Immature natural killer cell (primary cell): ENCODE data around the gene LUZP2. TPM values are rescaled to one million over a fixed set of nuclear protein-coding genes. Genes with fewer than 3 reads are reported as not detected.

Source experiments
- DNase-seq, 3 donors: peaks; one replicate each; pipeline ENCODE4 v3.0.0; 2022; ENCODE audit warnings: mixed read lengths in 1 of 3
- H3K27ac Mint-ChIP-seq, 6 donors: one replicate each; pipeline ENCODE4 v1.8.0; 2020; ENCODE audit warnings: mixed read lengths in 6 of 6, mild to moderate bottlenecking in 5 of 6, inconsistent platforms in 4 of 6, moderate library complexity in 3 of 6
- H3K27me3 Mint-ChIP-seq, 3 donors: one replicate each; pipeline ENCODE4 v1.8.0; 2020 to 2021; ENCODE audit warnings: low read depth in 3 of 3, mild to moderate bottlenecking in 3 of 3, mixed read lengths in 3 of 3, moderate library complexity in 3 of 3, inconsistent platforms in 1 of 3
- H3K36me3 Mint-ChIP-seq, 3 donors: one replicate each; pipeline ENCODE4 v1.8.0; 2020; ENCODE audit warnings: mixed read lengths in 3 of 3, inconsistent platforms in 2 of 3, mild to moderate bottlenecking in 2 of 3
- H3K4me1 Mint-ChIP-seq, 2 donors: one replicate each; pipeline ENCODE4 v1.8.0; 2020; ENCODE audit warnings: inconsistent platforms in 2 of 2, mild to moderate bottlenecking in 2 of 2, mixed read lengths in 2 of 2, moderate library complexity in 1 of 2
- H3K4me3 Mint-ChIP-seq, 5 donors: one replicate each; pipeline ENCODE4 v1.8.0; 2020; ENCODE audit warnings: mild to moderate bottlenecking in 5 of 5, mixed read lengths in 5 of 5, inconsistent platforms in 3 of 5, moderate library complexity in 3 of 5
- H3K9me3 Mint-ChIP-seq, 6 donors: one replicate each; pipeline ENCODE4 v1.8.0; 2020; ENCODE audit warnings: mild to moderate bottlenecking in 6 of 6, mixed read lengths in 6 of 6, inconsistent platforms in 4 of 6, moderate library complexity in 3 of 6
- polyA plus RNA-seq, 3 donors: library from polyadenylated mRNA; unstranded; fragments of 300-500 nt; fragmentation: Illumina TruSeq; gene quantifications; one replicate each; pipeline ENCODE4 v1.2.3, GENCODE V29; 2021

LUZP2 gene
- polyA plus RNA-seq, 3 donors from 2014 or later, result not detected

GRCh38 chr11:24514219-24514594 lies 17.4 kb downstream of the LUZP2 start:
- no peak overlapping the region for H3K4me3 Mint-ChIP-seq
- no peaks in the 10 kb centered on the region for H3K36me3 Mint-ChIP-seq
- H3K27me3 Mint-ChIP-seq, result peaks cover 0 to 2% (median 0%) of the 10 kb centered on the region in 3 donors
- DNase-seq, result no peak
- H3K27ac Mint-ChIP-seq, result no peak overlapping the region
- H3K4me1 Mint-ChIP-seq, result no peaks in the 10 kb centered on the region
- peaks cover 0 to 3% (median 0%) of the 10 kb centered on the region in 6 donors for H3K9me3 Mint-ChIP-seq

DNA sequence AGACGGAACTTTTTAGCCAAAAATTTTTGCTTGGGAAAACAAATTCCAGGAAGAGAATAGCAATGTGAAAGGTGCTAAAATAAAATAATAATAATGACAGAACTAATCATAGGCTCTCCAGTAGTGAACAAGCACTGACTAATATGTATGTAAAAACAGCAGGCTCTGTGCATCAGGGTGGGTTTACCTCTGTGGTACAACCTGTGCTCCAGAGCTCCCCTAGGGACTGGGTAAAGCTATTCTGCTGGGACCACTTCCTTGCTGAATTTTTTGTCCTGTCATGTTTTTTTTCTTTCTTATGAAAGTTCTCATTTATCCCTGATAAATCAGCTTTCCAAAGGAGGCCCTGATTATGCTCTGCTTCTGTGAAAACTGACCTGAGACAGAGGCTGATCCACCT lies 18.8 kb downstream of the LUZP2 start:
- DNase-seq, result no peak
- Mint-ChIP-seq H3K4me3 (no peak overlapping the region), H3K9me3 (peaks cover 0 to 3% (median 0%) of the 10 kb centered on the region in 6 donors), H3K4me1 (no peaks in the 10 kb centered on the region), H3K27ac (no peak overlapping the region), H3K27me3 (peaks cover 0 to 2% (median 0%) of the 10 kb centered on the region in 3 donors), H3K36me3 (no peaks in the 10 kb centered on the region)

GRCh38 chr11:24516638-24517037 lies 19.8 kb downstream of the LUZP2 start:
- Mint-ChIP-seq H3K9me3 (peaks cover 0 to 3% (median 0%) of the 10 kb centered on the region in 6 donors), H3K27ac (no peak overlapping the region), H3K36me3 (no peaks in the 10 kb centered on the region), H3K27me3 (peaks cover 0 to 2% (median 0%) of the 10 kb centered on the region in 3 donors), H3K4me3 (no peak overlapping the region), H3K4me1 (no peaks in the 10 kb centered on the region)
- DNase-seq, result no peak

DNA sequence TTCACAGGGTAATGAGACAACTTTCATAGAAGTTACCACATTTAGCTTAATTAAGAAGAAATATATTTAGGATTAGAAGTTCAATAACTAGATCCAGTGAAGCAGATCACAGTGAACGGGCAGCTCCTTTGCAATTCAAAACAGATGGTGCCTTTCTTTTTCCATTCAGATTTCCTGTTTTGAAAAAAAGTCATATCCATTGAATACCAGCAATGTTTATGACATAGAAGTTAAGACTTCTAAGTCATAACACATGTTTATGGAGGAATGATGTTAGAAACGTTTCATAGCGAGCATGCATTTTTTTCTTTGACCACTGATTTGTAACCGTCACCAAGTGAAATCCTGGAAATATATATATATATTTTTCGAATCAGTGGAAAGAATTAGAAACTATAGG lies 24.7 kb downstream of the LUZP2 start:
- no peak overlapping the region for H3K27ac Mint-ChIP-seq
- H3K27me3 Mint-ChIP-seq, result no peaks in the 10 kb centered on the region
- H3K4me1 Mint-ChIP-seq, result no peaks in the 10 kb centered on the region
- no peaks in the 10 kb centered on the region for H3K36me3 Mint-ChIP-seq
- no peak for DNase-seq
- H3K9me3 Mint-ChIP-seq, result no peaks in the 10 kb centered on the region
- H3K4me3 Mint-ChIP-seq, result no peak overlapping the region

- Mint-ChIP-seq H3K27ac (no peak overlapping the region), H3K4me1 (no peaks in the 10 kb centered on the region), H3K9me3 (no peaks in the 10 kb centered on the region), H3K4me3 (no peak overlapping the region), H3K27me3 (peaks cover 0 to 2% (median 0%) of the 10 kb centered on the region in 3 donors), H3K36me3 (no peaks in the 10 kb centered on the region)
- DNase-seq, result no peak
Measured at GRCh38 chr11:24524156-24524555, 27.3 kb downstream of the LUZP2 start.

DNA sequence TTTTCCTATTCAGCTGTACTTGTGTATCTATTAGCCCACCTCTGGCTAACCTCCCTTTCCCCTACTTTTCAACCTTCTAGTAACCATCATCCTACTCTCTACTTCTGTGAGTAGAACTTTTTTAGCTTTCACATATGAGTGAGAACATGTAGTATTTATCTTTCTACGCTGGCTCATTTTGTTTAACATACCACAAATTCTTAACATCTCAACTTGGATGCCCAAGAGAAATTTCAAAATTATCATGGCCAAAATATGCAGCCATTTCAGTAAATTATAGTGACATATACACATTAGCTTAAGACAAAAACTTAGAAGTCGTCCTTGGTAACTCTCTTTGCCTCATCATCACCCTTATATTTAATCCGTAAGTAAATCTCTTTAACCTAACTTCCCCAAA lies 34.7 kb downstream of the LUZP2 start:
- Mint-ChIP-seq H3K27me3 (peaks cover 0 to 3% (median 0%) of the 10 kb centered on the region in 3 donors), H3K27ac (no peak overlapping the region), H3K36me3 (no peaks in the 10 kb centered on the region), H3K4me3 (no peak overlapping the region), H3K9me3 (peaks cover 0 to 5% (median 0%) of the 10 kb centered on the region in 6 donors), H3K4me1 (no peaks in the 10 kb centered on the region)
- DNase-seq, result no peak

DNA sequence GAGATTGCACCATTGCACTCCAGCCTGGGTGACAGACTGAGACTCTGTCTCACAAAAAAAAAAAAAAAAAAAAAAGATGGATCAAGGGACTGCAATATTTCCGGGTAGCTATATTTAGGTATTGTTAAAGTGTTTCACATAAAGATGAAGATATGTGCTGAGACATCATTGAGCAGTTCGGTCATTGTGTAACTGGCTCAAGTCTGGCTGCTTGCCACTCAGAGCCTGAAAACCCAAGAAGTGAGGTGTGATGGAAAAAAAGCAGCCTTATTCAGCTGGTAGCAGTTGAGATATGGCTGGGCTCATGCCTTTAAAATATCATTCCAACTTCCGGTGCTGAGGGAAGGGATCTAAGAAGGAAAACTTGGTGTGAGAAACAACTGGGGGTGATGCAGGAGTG lies 46.9 kb downstream of the LUZP2 start:
- no peak for DNase-seq
- peaks cover 0 to 16% (median 5%) of the 10 kb centered on the region in 6 donors for H3K9me3 Mint-ChIP-seq
- no peaks in the 10 kb centered on the region for H3K36me3 Mint-ChIP-seq
- no peak overlapping the region for H3K4me3 Mint-ChIP-seq
- H3K4me1 Mint-ChIP-seq, result no peaks in the 10 kb centered on the region
- H3K27me3 Mint-ChIP-seq, result peaks cover 0 to 1% (median 0%) of the 10 kb centered on the region in 3 donors
- no peak overlapping the region for H3K27ac Mint-ChIP-seq

GRCh38 chr11:24556693-24557092 lies 59.8 kb downstream of the LUZP2 start:
- H3K36me3 Mint-ChIP-seq, result no peaks in the 10 kb centered on the region
- no peaks in the 10 kb centered on the region for H3K27me3 Mint-ChIP-seq
- H3K4me3 Mint-ChIP-seq, result no peak overlapping the region
- no peaks in the 10 kb centered on the region for H3K4me1 Mint-ChIP-seq
- peaks cover 0 to 3% (median 0%) of the 10 kb centered on the region in 6 donors for H3K9me3 Mint-ChIP-seq
- no peak overlapping the region for H3K27ac Mint-ChIP-seq
- no peak for DNase-seq

DNA sequence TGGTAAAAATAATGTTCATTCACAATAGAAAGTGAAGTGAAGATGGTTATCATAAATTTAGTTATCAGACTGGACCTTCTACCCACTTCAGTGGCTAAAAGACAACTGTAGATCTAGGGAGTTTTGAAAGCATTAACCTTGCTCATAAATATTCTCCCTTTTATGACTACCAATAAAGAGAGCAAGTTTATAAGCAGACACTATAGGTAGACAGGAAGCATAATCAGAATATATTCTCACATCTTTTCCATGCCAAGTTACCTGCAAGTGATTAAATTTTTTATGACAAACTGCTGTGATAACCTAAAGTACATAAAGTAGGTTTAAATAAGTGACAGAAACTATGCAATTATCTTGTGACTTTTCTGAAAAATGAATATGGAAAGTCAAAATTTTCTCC lies 62.5 kb downstream of the LUZP2 start:
- Mint-ChIP-seq H3K36me3 (no peaks in the 10 kb centered on the region), H3K4me3 (no peak overlapping the region), H3K27ac (no peak overlapping the region), H3K4me1 (no peaks in the 10 kb centered on the region), H3K27me3 (no peaks in the 10 kb centered on the region), H3K9me3 (peaks cover 0 to 3% (median 0%) of the 10 kb centered on the region in 6 donors)
- no peak for DNase-seq

DNA sequence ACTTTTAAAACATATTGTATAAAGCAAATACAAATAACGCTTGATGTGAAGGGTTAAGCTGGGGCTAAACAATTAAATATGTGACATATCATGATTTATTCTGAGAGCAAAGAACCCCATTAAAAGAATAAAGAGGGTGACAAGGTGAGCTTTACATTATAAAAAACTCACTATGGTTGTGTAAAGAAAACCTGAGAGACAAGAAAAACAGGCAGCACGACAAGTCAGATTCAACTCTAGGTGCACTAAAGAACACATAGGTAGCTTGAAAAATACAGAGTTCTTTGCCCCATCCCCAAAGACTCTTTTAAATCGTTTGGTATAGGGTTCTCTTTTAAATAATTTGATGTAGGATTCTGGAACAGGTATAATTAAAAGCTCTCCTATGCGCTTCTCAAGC lies 63.5 kb downstream of the LUZP2 start:
- DNase-seq, result no peak
- H3K27ac Mint-ChIP-seq, result no peak overlapping the region
- H3K9me3 Mint-ChIP-seq, result peaks cover 0 to 3% (median 0%) of the 10 kb centered on the region in 6 donors
- H3K4me3 Mint-ChIP-seq, result no peak overlapping the region
- H3K27me3 Mint-ChIP-seq, result no peaks in the 10 kb centered on the region
- no peaks in the 10 kb centered on the region for H3K4me1 Mint-ChIP-seq
- H3K36me3 Mint-ChIP-seq, result no peaks in the 10 kb centered on the region

DNA sequence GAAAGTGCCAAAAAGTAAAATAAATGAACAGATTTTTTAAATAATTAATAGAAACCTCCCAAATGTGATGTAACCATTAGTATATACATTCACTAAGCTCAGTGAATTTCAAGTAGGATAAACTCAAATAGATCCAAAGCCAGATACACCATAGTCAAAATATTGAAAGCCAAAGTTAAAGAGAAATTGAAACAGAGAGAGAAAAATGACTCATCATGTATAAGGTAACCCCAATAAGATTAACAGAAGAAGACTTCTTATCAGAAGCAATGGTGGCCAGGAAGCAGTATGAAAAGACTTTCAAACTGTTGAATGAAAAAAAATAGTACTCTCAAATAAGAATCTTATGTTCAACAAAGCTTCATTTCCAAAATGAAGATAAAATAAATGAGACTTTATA lies 70.5 kb downstream of the LUZP2 start:
- Mint-ChIP-seq H3K27ac (no peak overlapping the region), H3K4me3 (no peak overlapping the region), H3K36me3 (no peaks in the 10 kb centered on the region), H3K9me3 (no peaks in the 10 kb centered on the region), H3K4me1 (no peaks in the 10 kb centered on the region), H3K27me3 (no peaks in the 10 kb centered on the region)
- no peak for DNase-seq

DNA sequence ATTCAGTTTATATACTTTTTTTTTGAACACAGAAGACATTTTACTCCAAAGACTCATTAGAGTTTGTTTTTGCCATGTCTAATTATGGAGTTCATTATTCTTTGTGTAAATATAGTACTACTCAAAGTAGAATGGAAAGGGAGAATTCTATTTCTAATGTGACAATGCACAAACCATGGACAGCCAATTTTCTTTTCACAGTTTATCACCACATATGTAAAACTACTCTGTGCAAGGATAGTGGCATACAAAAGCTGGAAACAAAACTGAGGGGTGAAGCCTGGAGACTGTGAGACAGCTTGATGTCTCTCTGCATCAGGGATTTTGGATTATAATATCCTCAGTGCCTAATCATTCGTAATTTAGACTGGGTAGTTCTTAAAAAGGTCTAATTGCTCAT lies 75.5 kb downstream of the LUZP2 start:
- no peaks in the 10 kb centered on the region for H3K36me3 Mint-ChIP-seq
- H3K9me3 Mint-ChIP-seq, result peaks cover 0 to 5% (median 2%) of the 10 kb centered on the region in 6 donors
- DNase-seq, result no peak
- no peaks in the 10 kb centered on the region for H3K4me1 Mint-ChIP-seq
- H3K27ac Mint-ChIP-seq, result no peak overlapping the region
- H3K27me3 Mint-ChIP-seq, result no peaks in the 10 kb centered on the region
- no peak overlapping the region for H3K4me3 Mint-ChIP-seq

GRCh38 chr11:24574461-24574860 lies 77.6 kb downstream of the LUZP2 start:
- no peak overlapping the region for H3K27ac Mint-ChIP-seq

GRCh38 chr11:24575392-24575791 lies 78.5 kb downstream of the LUZP2 start:
- Mint-ChIP-seq H3K36me3 (no peaks in the 10 kb centered on the region), H3K4me3 (no peak overlapping the region), H3K27ac (no peak overlapping the region), H3K4me1 (no peaks in the 10 kb centered on the region), H3K9me3 (peaks cover 0 to 5% (median 2%) of the 10 kb centered on the region in 6 donors), H3K27me3 (no peaks in the 10 kb centered on the region)
- no peak for DNase-seq

More at GRCh38 chr11:24574461-24574860, 77.6 kb downstream of the LUZP2 start:
- no peaks in the 10 kb centered on the region for H3K4me1 Mint-ChIP-seq
- H3K36me3 Mint-ChIP-seq, result no peaks in the 10 kb centered on the region
- no peaks in the 10 kb centered on the region for H3K27me3 Mint-ChIP-seq
- no peak overlapping the region for H3K4me3 Mint-ChIP-seq
- DNase-seq, result no peak
- H3K9me3 Mint-ChIP-seq, result peaks cover 0 to 5% (median 2%) of the 10 kb centered on the region in 6 donors

GRCh38 chr11:24585192-24585591 lies 88.3 kb downstream of the LUZP2 start:
- H3K27ac Mint-ChIP-seq, result no peak overlapping the region
- H3K4me1 Mint-ChIP-seq, result no peaks in the 10 kb centered on the region
- H3K36me3 Mint-ChIP-seq, result no peaks in the 10 kb centered on the region
- H3K4me3 Mint-ChIP-seq, result no peak overlapping the region
- H3K9me3 Mint-ChIP-seq, result peaks cover 0 to 18% (median 0%) of the 10 kb centered on the region in 6 donors
- DNase-seq, result no peak
- H3K27me3 Mint-ChIP-seq, result no peaks in the 10 kb centered on the region
